ENCODE results near the gene ABCB6.
A peak's percentile ranks its signal among the peaks of the same experiment; 100 is the strongest.

ABCB6 gene

DNA sequence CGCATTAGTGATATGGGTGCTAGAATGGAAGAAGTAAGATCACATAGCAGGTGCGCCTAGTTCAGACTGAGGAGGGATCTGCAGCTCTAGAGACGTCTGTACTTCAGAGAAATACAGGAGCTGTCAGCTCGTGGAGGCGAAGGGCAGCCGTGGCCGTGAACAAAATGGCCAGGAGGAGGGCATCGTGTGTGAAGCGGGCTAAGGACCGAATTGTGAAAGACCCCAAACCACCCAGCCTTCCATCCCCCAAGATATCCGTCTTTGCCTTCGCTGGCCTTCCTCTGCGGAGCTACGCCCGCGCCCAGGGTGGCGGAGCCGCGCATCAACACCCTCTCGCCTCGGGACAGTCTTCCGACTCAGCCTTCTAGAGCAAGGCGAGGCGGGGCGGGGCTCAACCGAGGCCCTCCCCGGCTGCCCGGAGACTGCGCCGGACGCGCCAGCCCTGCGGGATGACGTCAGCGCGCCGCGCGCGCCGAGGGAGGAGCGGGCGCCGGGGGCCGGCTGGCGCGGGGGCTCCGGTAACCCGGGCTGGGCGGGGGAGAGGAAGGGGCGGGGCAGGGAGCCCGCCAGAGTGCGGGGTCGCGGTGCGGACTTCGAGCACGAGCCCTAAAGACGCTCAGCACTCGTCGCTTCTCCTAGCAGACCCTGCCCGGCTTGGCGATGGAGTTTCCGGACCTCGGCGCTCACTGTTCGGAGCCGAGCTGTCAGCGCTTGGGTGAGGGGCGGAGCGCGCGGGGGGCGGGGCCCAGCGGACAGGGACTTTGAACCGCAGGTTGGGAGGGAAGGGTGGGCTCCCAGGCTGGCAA, 12.2 kb downstream of the ABCB6 start, which contains the start of gene ZFAND2B (continued):
- TF ChIP-seq, protein P1, sequence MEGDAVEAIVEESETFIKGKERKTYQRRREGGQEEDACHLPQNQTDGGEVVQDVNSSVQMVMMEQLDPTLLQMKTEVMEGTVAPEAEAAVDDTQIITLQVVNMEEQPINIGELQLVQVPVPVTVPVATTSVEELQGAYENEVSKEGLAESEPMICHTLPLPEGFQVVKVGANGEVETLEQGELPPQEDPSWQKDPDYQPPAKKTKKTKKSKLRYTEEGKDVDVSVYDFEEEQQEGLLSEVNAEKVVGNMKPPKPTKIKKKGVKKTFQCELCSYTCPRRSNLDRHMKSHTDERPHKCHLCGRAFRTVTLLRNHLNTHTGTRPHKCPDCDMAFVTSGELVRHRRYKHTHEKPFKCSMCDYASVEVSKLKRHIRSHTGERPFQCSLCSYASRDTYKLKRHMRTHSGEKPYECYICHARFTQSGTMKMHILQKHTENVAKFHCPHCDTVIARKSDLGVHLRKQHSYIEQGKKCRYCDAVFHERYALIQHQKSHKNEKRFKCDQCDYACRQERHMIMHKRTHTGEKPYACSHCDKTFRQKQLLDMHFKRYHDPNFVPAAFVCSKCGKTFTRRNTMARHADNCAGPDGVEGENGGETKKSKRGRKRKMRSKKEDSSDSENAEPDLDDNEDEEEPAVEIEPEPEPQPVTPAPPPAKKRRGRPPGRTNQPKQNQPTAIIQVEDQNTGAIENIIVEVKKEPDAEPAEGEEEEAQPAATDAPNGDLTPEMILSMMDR (tag by site-specific recombination; IDR thresholded peaks at IDR 0.05) = peak; percentile 49; the same call in 1 of the 2 replicates
- 0 out of 2 replicates have a peak, but pooled peaks have one; percentile 70 for TF ChIP-seq ZNF561 (tag by site-specific recombination; IDR thresholded peaks at IDR 0.05; ENCODE audit: borderline replicate concordance)
- no peak for TF ChIP-seq ZIC2 (tag by site-specific recombination; IDR thresholded peaks at IDR 0.05)
- TF ChIP-seq, protein P2, sequence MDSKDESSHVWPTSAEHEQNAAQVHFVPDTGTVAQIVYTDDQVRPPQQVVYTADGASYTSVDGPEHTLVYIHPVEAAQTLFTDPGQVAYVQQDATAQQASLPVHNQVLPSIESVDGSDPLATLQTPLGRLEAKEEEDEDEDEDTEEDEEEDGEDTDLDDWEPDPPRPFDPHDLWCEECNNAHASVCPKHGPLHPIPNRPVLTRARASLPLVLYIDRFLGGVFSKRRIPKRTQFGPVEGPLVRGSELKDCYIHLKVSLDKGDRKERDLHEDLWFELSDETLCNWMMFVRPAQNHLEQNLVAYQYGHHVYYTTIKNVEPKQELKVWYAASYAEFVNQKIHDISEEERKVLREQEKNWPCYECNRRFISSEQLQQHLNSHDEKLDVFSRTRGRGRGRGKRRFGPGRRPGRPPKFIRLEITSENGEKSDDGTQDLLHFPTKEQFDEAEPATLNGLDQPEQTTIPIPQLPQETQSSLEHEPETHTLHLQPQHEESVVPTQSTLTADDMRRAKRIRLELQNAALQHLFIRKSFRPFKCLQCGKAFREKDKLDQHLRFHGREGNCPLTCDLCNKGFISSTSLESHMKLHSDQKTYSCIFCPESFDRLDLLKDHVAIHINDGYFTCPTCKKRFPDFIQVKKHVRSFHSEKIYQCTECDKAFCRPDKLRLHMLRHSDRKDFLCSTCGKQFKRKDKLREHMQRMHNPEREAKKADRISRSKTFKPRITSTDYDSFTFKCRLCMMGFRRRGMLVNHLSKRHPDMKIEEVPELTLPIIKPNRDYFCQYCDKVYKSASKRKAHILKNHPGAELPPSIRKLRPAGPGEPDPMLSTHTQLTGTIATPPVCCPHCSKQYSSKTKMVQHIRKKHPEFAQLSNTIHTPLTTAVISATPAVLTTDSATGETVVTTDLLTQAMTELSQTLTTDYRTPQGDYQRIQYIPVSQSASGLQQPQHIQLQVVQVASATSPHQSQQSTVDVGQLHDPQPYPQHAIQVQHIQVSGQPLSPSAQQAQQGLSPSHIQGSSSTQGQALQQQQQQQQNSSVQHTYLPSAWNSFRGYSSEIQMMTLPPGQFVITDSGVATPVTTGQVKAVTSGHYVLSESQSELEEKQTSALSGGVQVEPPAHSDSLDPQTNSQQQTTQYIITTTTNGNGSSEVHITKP (tag by site-specific recombination; IDR thresholded peaks at IDR 0.05) = 0 out of 2 replicates have a peak, but pooled peaks have one; percentile 22
- TF ChIP-seq GLIS2 (tag by site-specific recombination; IDR thresholded peaks at IDR 0.05) = peak; percentile 65; the same call in 1 of the 2 replicates
- TF ChIP-seq ZFHX2 (tag by site-specific recombination; conservative IDR thresholded peaks at IDR 0.05) = peak; percentile 25; the same call in 1 of the 2 replicates
- TF ChIP-seq, protein P3, sequence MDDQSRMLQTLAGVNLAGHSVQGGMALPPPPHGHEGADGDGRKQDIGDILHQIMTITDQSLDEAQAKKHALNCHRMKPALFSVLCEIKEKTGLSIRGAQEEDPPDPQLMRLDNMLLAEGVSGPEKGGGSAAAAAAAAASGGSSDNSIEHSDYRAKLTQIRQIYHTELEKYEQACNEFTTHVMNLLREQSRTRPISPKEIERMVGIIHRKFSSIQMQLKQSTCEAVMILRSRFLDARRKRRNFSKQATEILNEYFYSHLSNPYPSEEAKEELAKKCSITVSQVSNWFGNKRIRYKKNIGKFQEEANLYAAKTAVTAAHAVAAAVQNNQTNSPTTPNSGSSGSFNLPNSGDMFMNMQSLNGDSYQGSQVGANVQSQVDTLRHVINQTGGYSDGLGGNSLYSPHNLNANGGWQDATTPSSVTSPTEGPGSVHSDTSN (CRISPR knock-in tag; IDR thresholded peaks at IDR 0.05) = peak; percentile 75; the same call in 1 of the 2 replicates
- TF ChIP-seq GLIS1 (tag by site-specific recombination; IDR thresholded peaks at IDR 0.05) = 0 out of 2 replicates have a peak, but pooled peaks have one; percentile 21
- TF ChIP-seq ZNF239 (tag by site-specific recombination; IDR thresholded peaks at IDR 0.05) = no peak
- 0 out of 2 replicates have a peak, but pooled peaks have one; percentile 41 for TF ChIP-seq ZNF324 (tag by site-specific recombination; IDR thresholded peaks at IDR 0.05)
- TF ChIP-seq, protein P4, sequence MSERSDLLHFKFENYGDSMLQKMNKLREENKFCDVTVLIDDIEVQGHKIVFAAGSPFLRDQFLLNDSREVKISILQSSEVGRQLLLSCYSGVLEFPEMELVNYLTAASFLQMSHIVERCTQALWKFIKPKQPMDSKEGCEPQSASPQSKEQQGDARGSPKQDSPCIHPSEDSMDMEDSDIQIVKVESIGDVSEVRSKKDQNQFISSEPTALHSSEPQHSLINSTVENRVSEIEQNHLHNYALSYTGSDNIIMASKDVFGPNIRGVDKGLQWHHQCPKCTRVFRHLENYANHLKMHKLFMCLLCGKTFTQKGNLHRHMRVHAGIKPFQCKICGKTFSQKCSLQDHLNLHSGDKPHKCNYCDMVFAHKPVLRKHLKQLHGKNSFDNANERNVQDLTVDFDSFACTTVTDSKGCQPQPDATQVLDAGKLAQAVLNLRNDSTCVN (tag by site-specific recombination; optimal IDR thresholded peaks at IDR 0.05) = peak; percentile 85
- peak; percentile 21; the same call in 1 of the 2 replicates for TF ChIP-seq ZSCAN30 (tag by site-specific recombination; IDR thresholded peaks at IDR 0.05)
- TF ChIP-seq ZBTB17 (tag by site-specific recombination; IDR thresholded peaks at IDR 0.05) = peak; percentile 61
- TF ChIP-seq OVOL3 (tag by site-specific recombination; IDR thresholded peaks at IDR 0.05) = no peak
- TF ChIP-seq KLF9 (tag by site-specific recombination; IDR thresholded peaks at IDR 0.05; ENCODE audit: low read depth) = peak; percentile 95
- TF ChIP-seq WT1 (tag by site-specific recombination; IDR thresholded peaks at IDR 0.05) = 0 out of 2 replicates have a peak, but pooled peaks have one; percentile 9

DNA sequence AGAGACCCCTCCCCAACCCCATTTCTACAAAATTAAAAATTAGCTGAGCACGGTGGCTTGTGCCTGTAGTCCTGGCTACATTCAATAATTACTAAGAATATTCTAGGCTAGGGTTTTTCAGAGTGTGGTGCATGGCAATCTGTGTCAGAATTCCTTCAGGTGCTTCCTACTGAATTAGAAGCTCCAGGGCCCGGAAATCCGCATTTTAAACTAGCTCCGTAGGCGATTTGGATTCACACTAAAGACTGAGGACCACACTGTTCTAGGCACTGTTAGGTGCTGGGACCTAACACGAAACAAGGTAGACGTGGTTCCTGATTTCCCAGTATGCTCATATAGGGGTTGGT, 12.8 kb downstream of the ABCB6 start:
- POLR2A ChIA-PET = interaction anchor here (0.8 to 2.6 kb wide), 17 partner anchors 9 to 89 kb away, joined by 3 to 42 read pairs (median 4); partner anchors contain the start of genes ABCB6, ANKZF1, ATG9A and CNPPD1
- H3K36me3 ChIP-seq (ENCODE audit: control insufficient read depth in 2 of 2, insufficient read depth in 1 of 2, low read length in 2 of 2) = peaks cover 0 to 36% of the 10 kb centered on the region in 2 experiments; a peak in 2 of 3 replicates
- H3K4me3 ChIP-seq (ENCODE audit: low read depth, low read length) = peak overlapping the region; percentile 76
- no peaks in the 10 kb centered on the region for H3K9me3 ChIP-seq (ENCODE audit: control insufficient read depth, insufficient read depth, low read depth, low read length)
- H3K4me1 ChIP-seq (ENCODE audit: control insufficient read depth, insufficient read depth, low read length) = peaks cover 8% of the 10 kb centered on the region
- peak overlapping the region; percentile 61 for H3K27ac ChIP-seq (ENCODE audit: extremely low read depth, low read depth, low read length)
- CTCF ChIA-PET = interaction anchor here (0.6 to 1.4 kb wide), 10 partner anchors 12 to 1981 kb away, joined by 3 to 5 read pairs (median 3); no protein-coding TSS in a partner anchor
- TF ChIP-seq, protein P5, sequence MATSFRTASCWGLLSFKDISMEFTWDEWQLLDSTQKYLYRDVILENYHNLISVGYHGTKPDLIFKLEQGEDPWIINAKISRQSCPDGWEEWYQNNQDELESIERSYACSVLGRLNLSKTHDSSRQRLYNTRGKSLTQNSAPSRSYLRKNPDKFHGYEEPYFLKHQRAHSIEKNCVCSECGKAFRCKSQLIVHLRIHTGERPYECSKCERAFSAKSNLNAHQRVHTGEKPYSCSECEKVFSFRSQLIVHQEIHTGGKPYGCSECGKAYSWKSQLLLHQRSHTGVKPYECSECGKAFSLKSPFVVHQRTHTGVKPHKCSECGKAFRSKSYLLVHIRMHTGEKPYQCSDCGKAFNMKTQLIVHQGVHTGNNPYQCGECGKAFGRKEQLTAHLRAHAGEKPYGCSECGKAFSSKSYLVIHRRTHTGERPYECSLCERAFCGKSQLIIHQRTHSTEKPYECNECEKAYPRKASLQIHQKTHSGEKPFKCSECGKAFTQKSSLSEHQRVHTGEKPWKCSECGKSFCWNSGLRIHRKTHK (tag by site-specific recombination; IDR thresholded peaks at IDR 0.05) = no peak
- no peak for TF ChIP-seq ZNF274 (IDR thresholded peaks at IDR 0.05; ENCODE audit: low read length)
- TF ChIP-seq ZNF274 (tag by site-specific recombination; IDR thresholded peaks at IDR 0.05; ENCODE audit: borderline replicate concordance) = no peak
- no peak for TF ChIP-seq HOXD13 (CRISPR knock-in tag; IDR thresholded peaks at IDR 0.05; ENCODE audit: borderline replicate concordance)
- TF ChIP-seq, protein P6, sequence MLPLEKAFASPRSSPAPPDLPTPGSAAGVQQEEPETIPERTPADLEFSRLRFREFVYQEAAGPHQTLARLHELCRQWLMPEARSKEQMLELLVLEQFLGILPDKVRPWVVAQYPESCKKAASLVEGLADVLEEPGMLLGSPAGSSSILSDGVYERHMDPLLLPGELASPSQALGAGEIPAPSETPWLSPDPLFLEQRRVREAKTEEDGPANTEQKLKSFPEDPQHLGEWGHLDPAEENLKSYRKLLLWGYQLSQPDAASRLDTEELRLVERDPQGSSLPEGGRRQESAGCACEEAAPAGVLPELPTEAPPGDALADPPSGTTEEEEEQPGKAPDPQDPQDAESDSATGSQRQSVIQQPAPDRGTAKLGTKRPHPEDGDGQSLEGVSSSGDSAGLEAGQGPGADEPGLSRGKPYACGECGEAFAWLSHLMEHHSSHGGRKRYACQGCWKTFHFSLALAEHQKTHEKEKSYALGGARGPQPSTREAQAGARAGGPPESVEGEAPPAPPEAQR (tag by site-specific recombination; IDR thresholded peaks at IDR 0.05) = no peak
- TF ChIP-seq ZNF473 (tag by site-specific recombination; IDR thresholded peaks at IDR 0.05) = no peak
